ENCODE data around the gene FBF1. TPM values are rescaled to one million over a fixed set of nuclear protein-coding genes. Genes with fewer than 3 reads are reported as not detected.

The FBF1 gene
- total RNA-seq: 10 to 100 TPM; 25.9 to 39.1 TPM
- polyA plus RNA-seq (2013, experiment 1 of 2): 16.8 TPM
- 13.0 TPM for polyA plus RNA-seq (2013, experiment 2 of 2)
- long read RNA-seq, experiment 1, partial matches to known transcripts: 1 of 2 reads
- long read RNA-seq, experiment 1, other reads (novel, unspliced or antisense): 1 of 2 reads
- long read RNA-seq, experiment 2, partial matches to known transcripts: 9 of 22 reads
- long read RNA-seq, experiment 2, other reads (novel, unspliced or antisense): 10 of 22 reads
- long read RNA-seq, experiment 3, partial matches to known transcripts: 2 of 17 reads
- long read RNA-seq, experiment 3, other reads (novel, unspliced or antisense): 15 of 17 reads
- long read RNA-seq, experiment 4, partial matches to known transcripts: 0 of 5 reads
- long read RNA-seq, experiment 4, other reads (novel, unspliced or antisense): 5 of 5 reads

DNA sequence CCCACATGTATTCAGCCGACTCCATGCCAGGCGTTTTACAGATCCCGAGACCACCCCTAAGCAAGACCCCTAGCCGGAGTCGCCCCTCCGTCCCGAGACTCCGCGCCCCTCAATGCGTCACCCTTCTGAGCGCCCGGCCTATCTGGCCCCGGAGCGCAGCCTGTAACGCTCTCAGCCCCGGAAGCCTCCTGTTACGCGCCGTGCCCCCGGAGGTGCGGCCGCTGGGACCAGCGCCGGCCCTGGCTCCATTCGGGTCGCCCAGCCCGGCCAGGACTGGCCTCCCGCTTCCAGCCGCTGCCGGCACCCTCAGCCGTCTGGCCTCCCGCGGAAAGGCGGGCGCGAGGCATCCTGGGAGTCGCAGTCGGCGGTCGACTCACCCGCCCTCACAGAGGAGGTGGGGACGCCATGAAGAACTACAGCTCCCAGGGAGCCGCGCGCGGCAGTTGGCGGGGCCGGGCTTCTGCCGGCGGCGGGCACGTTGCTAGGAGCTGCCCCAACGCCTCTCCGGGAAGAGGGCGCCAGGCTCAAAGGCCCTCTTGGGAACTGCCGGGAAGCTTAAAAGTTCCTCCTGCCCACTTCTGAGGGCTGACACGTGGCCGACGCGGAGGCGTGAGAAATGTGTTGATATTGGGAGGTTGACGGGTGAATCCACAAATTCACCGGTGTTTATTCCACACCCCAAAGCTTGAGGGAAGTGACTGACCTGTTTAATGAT lies at the start of gene FBF1:
Gene FBF1, minus strand, starts transcription at position 316 of the 715 bp plus-strand sequence. CDS start 2,893 bp downstream, outside the sequence.
- no peaks in the 10 kb centered on the region for H3K27me3 ChIP-seq (ENCODE audit: control insufficient read depth, insufficient read depth, low read length, poor library complexity, severe bottlenecking)
- peaks cover 31% of the 10 kb centered on the region for H3K36me3 ChIP-seq (ENCODE audit: control insufficient read depth, insufficient read depth, low read length)
- DNase-seq: peak; percentile 100
- H3K4me3 ChIP-seq (ENCODE audit: low read length): peak within 1 kb of the TSS; percentile 91
- TF ChIP-seq, protein P1, sequence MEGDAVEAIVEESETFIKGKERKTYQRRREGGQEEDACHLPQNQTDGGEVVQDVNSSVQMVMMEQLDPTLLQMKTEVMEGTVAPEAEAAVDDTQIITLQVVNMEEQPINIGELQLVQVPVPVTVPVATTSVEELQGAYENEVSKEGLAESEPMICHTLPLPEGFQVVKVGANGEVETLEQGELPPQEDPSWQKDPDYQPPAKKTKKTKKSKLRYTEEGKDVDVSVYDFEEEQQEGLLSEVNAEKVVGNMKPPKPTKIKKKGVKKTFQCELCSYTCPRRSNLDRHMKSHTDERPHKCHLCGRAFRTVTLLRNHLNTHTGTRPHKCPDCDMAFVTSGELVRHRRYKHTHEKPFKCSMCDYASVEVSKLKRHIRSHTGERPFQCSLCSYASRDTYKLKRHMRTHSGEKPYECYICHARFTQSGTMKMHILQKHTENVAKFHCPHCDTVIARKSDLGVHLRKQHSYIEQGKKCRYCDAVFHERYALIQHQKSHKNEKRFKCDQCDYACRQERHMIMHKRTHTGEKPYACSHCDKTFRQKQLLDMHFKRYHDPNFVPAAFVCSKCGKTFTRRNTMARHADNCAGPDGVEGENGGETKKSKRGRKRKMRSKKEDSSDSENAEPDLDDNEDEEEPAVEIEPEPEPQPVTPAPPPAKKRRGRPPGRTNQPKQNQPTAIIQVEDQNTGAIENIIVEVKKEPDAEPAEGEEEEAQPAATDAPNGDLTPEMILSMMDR (conservative IDR thresholded peaks at IDR 0.05): peak; percentile 17
- Mint-ChIP-seq H3K4me1 (peaks cover 8% of the 10 kb centered on the region), H3K27me3 (ENCODE audit: insufficient read depth) (no peaks in the 10 kb centered on the region), H3K4me3 (peak within 1 kb of the TSS; percentile 85), H3K36me3 (ENCODE audit: low read depth) (peaks cover 17% of the 10 kb centered on the region), H3K9me3 (no peaks in the 10 kb centered on the region), H3K27ac (peak within 1 kb of the TSS; percentile 94)
- no peaks in the 10 kb centered on the region for H3K9me3 ChIP-seq (ENCODE audit: control insufficient read depth, low read length)
- peak within 1 kb of the TSS; percentile 88 for H3K9ac ChIP-seq (ENCODE audit: extremely low read depth, low read length, poor library complexity, severe bottlenecking)
- peak within 1 kb of the TSS; percentile 29 for H3K27ac ChIP-seq (ENCODE audit: low read depth, low read length)
- 0 to 1% methylated on average over 29 to 63 of the region's 63 CpGs for WGBS, 2 experiments (ENCODE audit: insufficient coverage in 1 of 2, insufficient read length in 1 of 2)
- no peaks in the 10 kb centered on the region for H3K4me1 ChIP-seq (ENCODE audit: control insufficient read depth, insufficient read depth, low read length)

DNA sequence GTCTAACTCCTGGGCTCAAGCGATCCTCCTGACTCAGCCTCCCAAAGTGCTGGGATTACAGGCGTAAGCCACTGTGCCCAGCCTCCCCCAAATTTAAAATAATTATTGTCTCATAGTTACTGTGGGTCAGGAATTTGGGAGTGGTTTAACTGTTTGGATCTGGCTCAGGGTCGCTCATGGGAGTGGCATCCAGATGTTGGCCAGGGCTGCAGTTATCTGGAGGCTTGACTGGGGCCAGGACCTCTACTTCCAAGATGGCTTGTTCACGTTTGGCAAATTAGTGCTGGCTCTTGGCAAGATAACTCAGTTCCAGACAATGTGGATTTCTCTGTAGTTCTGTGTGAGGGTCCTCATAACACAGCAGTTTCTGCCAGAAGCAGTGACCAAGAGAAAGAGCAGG lies 46.2 kb upstream of the FBF1 start:
- peak overlapping the region; percentile 23 for H3K27ac Mint-ChIP-seq
- H3K4me3 Mint-ChIP-seq: no peak overlapping the region
- no peaks in the 10 kb centered on the region for H3K27me3 Mint-ChIP-seq (ENCODE audit: insufficient read depth)

DNA sequence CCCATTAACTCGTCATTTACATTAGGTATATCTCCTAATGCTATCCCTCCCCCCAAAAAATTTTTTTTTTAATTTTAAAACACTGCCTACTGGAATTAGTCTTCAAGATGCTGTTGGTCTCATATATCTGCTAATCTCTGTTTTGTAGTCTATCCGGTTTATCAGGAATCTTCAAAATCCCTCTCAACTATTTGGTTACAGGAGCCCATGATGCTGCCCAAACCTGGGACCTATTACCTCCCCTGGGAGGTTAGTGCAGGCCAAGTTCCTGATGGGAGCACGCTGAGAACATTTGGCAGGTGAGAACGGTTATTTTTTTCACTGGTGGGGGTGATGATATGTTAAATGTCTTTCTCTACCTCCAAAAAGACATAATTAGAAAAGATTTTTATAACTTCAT lies 45.1 kb upstream of the FBF1 start:
- Mint-ChIP-seq H3K4me3 (no peak overlapping the region), H3K27ac (no peak overlapping the region), H3K9me3 (no peaks in the 10 kb centered on the region), H3K27me3 (ENCODE audit: insufficient read depth) (no peaks in the 10 kb centered on the region), H3K36me3 (ENCODE audit: low read depth) (peaks cover 12% of the 10 kb centered on the region), H3K4me1 (peaks cover 32% of the 10 kb centered on the region)
- 98% methylated on average over 3 of the region's 4 CpGs; no CpG with 5 or more reads in 1 of the 2 experiments for WGBS, 2 experiments (ENCODE audit: insufficient coverage in 1 of 2, insufficient read length in 1 of 2)
- peaks cover 13% of the 10 kb centered on the region for H3K36me3 ChIP-seq (ENCODE audit: control insufficient read depth, insufficient read depth, low read length)
- no peak for DNase-seq
- no peak overlapping the region for H3K9ac ChIP-seq (ENCODE audit: extremely low read depth, low read length, poor library complexity, severe bottlenecking)
- no peaks in the 10 kb centered on the region for H3K9me3 ChIP-seq (ENCODE audit: control insufficient read depth, low read length)
- TF ChIP-seq, protein P1 (conservative IDR thresholded peaks at IDR 0.05): no peak
- H3K27me3 ChIP-seq (ENCODE audit: control insufficient read depth, insufficient read depth, low read length, poor library complexity, severe bottlenecking): no peaks in the 10 kb centered on the region
- no peak overlapping the region for H3K4me3 ChIP-seq (ENCODE audit: low read length)
- no peak overlapping the region for H3K27ac ChIP-seq (ENCODE audit: low read depth, low read length)
- peaks cover under 1% of the 10 kb centered on the region for H3K4me1 ChIP-seq (ENCODE audit: control insufficient read depth, insufficient read depth, low read length)

More for the DNA sequence above, 46.2 kb upstream of the FBF1 start:
- Histone ChIP-seq H3K9me3 (ENCODE audit: control insufficient read depth, low read length) (no peaks in the 10 kb centered on the region), H3K27ac (ENCODE audit: low read depth, low read length) (no peak overlapping the region), H3K9ac (ENCODE audit: extremely low read depth, low read length, poor library complexity, severe bottlenecking) (no peak overlapping the region), H3K4me3 (ENCODE audit: low read length) (no peak overlapping the region), H3K36me3 (ENCODE audit: control insufficient read depth, insufficient read depth, low read length) (peaks cover 21% of the 10 kb centered on the region), H3K27me3 (ENCODE audit: control insufficient read depth, insufficient read depth, low read length, poor library complexity, severe bottlenecking) (no peaks in the 10 kb centered on the region), H3K4me1 (ENCODE audit: control insufficient read depth, insufficient read depth, low read length) (no peaks in the 10 kb centered on the region)
- 82 to 98% methylated on average over 4 of the region's 4 CpGs for WGBS, 2 experiments (ENCODE audit: insufficient coverage in 1 of 2, insufficient read length in 1 of 2)
- TF ChIP-seq, protein P1 (conservative IDR thresholded peaks at IDR 0.05): no peak
- no peak for DNase-seq
- Mint-ChIP-seq H3K4me1 (peaks cover 24% of the 10 kb centered on the region), H3K36me3 (ENCODE audit: low read depth) (peaks cover 22% of the 10 kb centered on the region), H3K9me3 (no peaks in the 10 kb centered on the region)

Data from endodermal cell (in vitro differentiated cells).